Activated CD8-positive, alpha-beta T cell treated with anti-CD3 and anti-CD28 coated beads for 36 hours (primary cell): Measurements from ENCODE around the gene CEMIP. TPM values are rescaled to one million over a fixed set of nuclear protein-coding genes. Genes with fewer than 3 reads are reported as not detected.

Experiments used
- ATAC-seq: fragments of 200-7000 bp; cut with Tn5 transposase; one replicate; pipeline ENCODE4 v1.10.0; 2021; ENCODE audit warnings: mild to moderate bottlenecking, moderate library complexity
- CTCF ChIA-PET: fragments of 350-600 bp; sonication (Branson Sonifier 250); formaldehyde crosslinking; loops from one replicate; lab custom pipeline; 2021; ENCODE audit warnings: antibody characterized with exemption; lab: Charles Lee
- POLR2A ChIA-PET: fragments of 350-600 bp; sonication (Branson Sonifier 250); formaldehyde crosslinking; loops from one replicate; lab custom pipeline; 2021; ENCODE audit warnings: antibody characterized with exemption; lab: Charles Lee
- DNase-seq: peaks from one replicate; pipeline ENCODE4 v3.0.0-alpha.2; 2020
- H3K27ac Mint-ChIP-seq: one replicate; pipeline ENCODE4 v1.8.0; 2021; ENCODE audit warnings: mild to moderate bottlenecking, mixed read lengths
- H3K27me3 Mint-ChIP-seq: one replicate; pipeline ENCODE4 v1.8.0; 2021; ENCODE audit warnings: mixed read lengths
- H3K36me3 Mint-ChIP-seq: one replicate; pipeline ENCODE4 v1.8.0; 2021; ENCODE audit warnings: low read depth, mixed read lengths
- H3K4me1 Mint-ChIP-seq: one replicate; pipeline ENCODE4 v1.8.0; 2021; ENCODE audit warnings: low read depth, mixed read lengths
- H3K4me3 Mint-ChIP-seq: one replicate; pipeline ENCODE4 v1.8.0; 2021; ENCODE audit warnings: mild to moderate bottlenecking, moderate library complexity, mixed read lengths
- H3K9me3 Mint-ChIP-seq: one replicate; pipeline ENCODE4 v1.8.0; 2021; ENCODE audit warnings: mixed read lengths
- CTCF ChIP-seq: fragments of 200-600 bp; IDR thresholded peaks from one replicate; pipeline ENCODE4 v1.8.0; 2022; ENCODE audit warnings: antibody characterized with exemption, mild to moderate bottlenecking
- intact Hi-C: fragments of 100-400 bp; cut with micrococcal nuclease; formaldehyde crosslinking; loops from one replicate; pipeline ENCODE4 v1.10.0; 2022
- total RNA-seq, 2 experiments: library from RNA; stranded (reverse); gene quantifications; one replicate each; pipeline ENCODE4 v1.2.3, GENCODE V29; 2021

The CEMIP gene
- total RNA-seq, 2 experiments from 2014 or later = not detected

- Mint-ChIP-seq H3K36me3 (peaks cover 8% of the 10 kb centered on the region), H3K4me1 (no peaks in the 10 kb centered on the region), H3K27ac (no peak overlapping the region), H3K4me3 (no peak overlapping the region), H3K27me3 (no peaks in the 10 kb centered on the region), H3K9me3 (no peaks in the 10 kb centered on the region)
- intact Hi-C loops = no loop called here
- no peak for DNase-seq
- no peak for ATAC-seq
- no peak for TF ChIP-seq CTCF
- POLR2A ChIA-PET = no interaction called here
- CTCF ChIA-PET = no interaction called here
Measured at GRCh38 chr15:80940331-80940730, 161.2 kb downstream of the CEMIP start.

GRCh38 chr15:80940851-80941250 lies 161.7 kb downstream of the CEMIP start:
- no peak for ATAC-seq
- POLR2A ChIA-PET = no interaction called here
- Mint-ChIP-seq H3K9me3 (no peaks in the 10 kb centered on the region), H3K27me3 (no peaks in the 10 kb centered on the region), H3K4me1 (no peaks in the 10 kb centered on the region), H3K36me3 (peaks cover 8% of the 10 kb centered on the region), H3K4me3 (no peak overlapping the region), H3K27ac (no peak overlapping the region)
- DNase-seq = no peak
- TF ChIP-seq CTCF = no peak
- intact Hi-C loops = no loop called here
- CTCF ChIA-PET = interaction anchor here (1.3 kb wide), 1 partner anchor 325 kb away, joined by 3 read pairs; no protein-coding TSS in a partner anchor

GRCh38 chr15:80942266-80942665 lies 163.1 kb downstream of the CEMIP start:
- H3K4me1 Mint-ChIP-seq = no peaks in the 10 kb centered on the region
- ATAC-seq (no peak), DNase-seq (no peak)
- H3K9me3 Mint-ChIP-seq = no peaks in the 10 kb centered on the region
- no peak for TF ChIP-seq CTCF
- H3K36me3 Mint-ChIP-seq = peaks cover 10% of the 10 kb centered on the region
- no peak overlapping the region for H3K27ac Mint-ChIP-seq
- POLR2A ChIA-PET = no interaction called here
- CTCF ChIA-PET = no interaction called here
- H3K4me3 Mint-ChIP-seq = no peak overlapping the region
- intact Hi-C loops = no loop called here
- no peaks in the 10 kb centered on the region for H3K27me3 Mint-ChIP-seq

- H3K4me1 Mint-ChIP-seq = no peaks in the 10 kb centered on the region
- no peak for ATAC-seq
- DNase-seq = no peak
- H3K4me3 Mint-ChIP-seq = no peak overlapping the region
- ChIA-PET CTCF (no interaction called here), POLR2A (no interaction called here)
- no peaks in the 10 kb centered on the region for H3K27me3 Mint-ChIP-seq
- peaks cover 10% of the 10 kb centered on the region for H3K36me3 Mint-ChIP-seq
- intact Hi-C loops = no loop called here
- no peak overlapping the region for H3K27ac Mint-ChIP-seq
- no peaks in the 10 kb centered on the region for H3K9me3 Mint-ChIP-seq
- TF ChIP-seq CTCF = no peak
Measured at GRCh38 chr15:80942746-80943565, 163.8 kb downstream of the CEMIP start.

GRCh38 chr15:80944818-80945217 lies 165.6 kb downstream of the CEMIP start:
- Mint-ChIP-seq H3K27me3 (no peaks in the 10 kb centered on the region), H3K36me3 (peaks cover 15% of the 10 kb centered on the region), H3K27ac (no peak overlapping the region), H3K9me3 (no peaks in the 10 kb centered on the region), H3K4me3 (no peak overlapping the region), H3K4me1 (no peaks in the 10 kb centered on the region)
- ChIA-PET POLR2A (no interaction called here), CTCF (no interaction called here)
- no peak for TF ChIP-seq CTCF
- intact Hi-C loops = no loop called here
- ATAC-seq (no peak), DNase-seq (no peak)
